GM19035 (cell line): ENCODE measurements around the gene SKIC2.
"Not testable (repeated sequence)": the region's sequence is repeated elsewhere in the genome, so short reads cannot be mapped to it uniquely, and the experiment has no call there.

Experiments used
- ATAC-seq: cut with Tn5 transposase; IDR thresholded peaks from one replicate; pipeline ENCODE4 v1.9.1; 2021; ENCODE audit not compliant: unreplicated experiment

Gene SKIC2

DNA sequence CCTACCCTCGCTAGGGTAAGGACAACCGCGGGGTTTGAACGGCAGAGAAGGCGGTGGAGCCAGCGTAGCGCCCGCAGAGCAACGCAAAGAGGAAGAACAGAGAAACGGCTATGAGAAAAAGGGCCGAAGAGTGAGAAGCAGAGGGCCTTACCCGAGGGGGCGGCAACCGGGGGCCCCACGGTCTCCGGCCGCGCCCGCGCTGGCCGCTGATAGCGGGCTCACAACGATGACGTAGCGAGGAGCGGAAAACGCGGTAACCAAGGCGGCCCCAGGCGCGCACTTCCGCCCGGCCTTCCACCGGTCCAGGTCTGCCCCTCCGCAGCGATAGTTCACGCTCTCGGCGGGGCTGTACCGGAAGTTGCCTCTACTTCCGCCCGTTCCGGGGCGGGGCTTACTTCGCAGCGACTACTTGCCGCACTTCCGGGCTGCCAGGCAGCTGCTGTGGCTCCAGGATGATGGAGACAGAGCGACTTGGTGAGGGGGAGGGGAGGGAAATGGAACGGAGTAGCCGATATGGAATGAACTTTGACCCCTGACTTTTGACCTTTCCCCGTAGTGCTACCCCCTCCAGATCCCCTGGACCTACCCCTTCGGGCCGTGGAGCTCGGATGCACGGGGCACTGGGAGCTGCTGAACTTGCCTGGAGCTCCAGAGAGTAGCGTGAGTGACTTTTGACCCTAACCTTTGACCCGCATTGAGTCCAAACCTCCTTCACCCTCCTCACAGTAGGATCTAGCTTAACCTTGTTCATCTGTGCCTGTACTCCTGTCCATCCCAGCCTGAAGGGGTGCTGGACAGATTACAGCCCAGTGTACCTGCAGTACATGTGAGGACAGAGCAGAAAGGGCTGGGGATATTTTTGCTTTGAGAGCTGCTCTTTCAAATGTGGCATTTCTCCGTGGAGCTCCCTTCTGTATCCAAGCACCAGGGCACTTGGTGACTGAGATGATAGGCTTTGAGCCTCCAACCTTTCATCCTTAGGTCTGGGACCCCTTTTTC is at the start of gene SKIC2, which contains the start of gene NELFE:
Gene SKIC2 (plus strand): TSS at position 435 of the 999 bp plus-strand sequence. CDS start 18 bp downstream, at position 453.
Gene NELFE (minus strand): TSS at position 231 of the 999 bp plus-strand sequence. CDS start 525 bp downstream, outside the sequence.
- peak; percentile 95 for ATAC-seq

DNA sequence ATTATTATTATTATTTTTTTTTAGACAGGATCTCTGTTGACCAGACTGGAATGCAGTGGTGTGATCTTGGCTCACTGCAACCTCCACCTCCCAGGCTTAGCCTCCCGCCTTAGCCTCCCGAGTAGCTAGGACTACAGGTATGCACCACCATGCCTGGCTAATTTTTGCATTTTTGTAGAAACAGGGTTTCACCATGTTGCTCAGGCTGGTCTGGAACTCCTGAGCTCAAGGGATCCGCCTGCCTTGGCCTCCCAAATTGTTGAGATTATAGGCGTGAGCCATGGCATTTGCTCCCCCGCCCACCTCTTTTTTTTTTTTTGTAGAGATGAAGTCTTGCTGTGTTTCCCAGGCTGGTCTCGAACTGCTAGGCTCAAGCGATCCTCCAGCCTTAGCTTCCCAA is 49.7 kb upstream of the SKIC2 start:
- ATAC-seq = not testable (repeated sequence)

DNA sequence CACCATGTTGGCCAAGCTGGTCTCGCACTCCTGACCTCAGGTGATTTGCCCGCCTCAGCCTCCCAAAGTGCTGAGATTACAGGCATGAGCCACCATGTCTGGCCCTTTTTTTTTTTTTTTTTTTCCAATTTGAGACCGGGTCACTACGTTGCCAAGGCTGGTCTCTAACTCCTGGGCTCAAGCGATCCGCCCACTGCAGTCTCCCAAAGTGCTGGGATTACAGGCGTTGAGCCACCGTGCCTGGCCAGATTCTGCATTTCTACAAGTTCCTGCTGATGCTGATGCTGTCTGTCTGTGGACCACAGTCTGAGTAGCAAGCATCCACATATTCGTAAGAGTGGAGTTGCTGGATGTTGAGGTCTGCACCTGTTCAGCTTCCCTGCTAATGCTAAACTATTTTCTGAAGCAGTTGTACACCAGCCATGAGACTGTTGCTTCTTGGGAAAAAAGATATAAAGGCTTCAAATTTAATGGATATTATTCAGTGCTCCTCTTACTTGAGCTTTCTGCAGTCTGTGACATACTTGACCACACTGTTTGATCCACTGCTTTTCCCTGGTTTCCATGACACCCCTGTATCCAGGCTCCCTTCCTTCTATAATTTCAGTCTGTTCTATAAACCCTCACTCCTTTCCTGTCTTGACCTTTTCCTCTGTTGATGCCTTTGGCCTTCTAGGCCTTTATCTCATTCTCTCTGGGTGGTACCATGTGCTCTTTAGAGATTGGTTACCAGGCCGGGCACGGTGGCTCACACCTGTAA is 47.0 kb upstream of the SKIC2 start:
- no peak for ATAC-seq

DNA sequence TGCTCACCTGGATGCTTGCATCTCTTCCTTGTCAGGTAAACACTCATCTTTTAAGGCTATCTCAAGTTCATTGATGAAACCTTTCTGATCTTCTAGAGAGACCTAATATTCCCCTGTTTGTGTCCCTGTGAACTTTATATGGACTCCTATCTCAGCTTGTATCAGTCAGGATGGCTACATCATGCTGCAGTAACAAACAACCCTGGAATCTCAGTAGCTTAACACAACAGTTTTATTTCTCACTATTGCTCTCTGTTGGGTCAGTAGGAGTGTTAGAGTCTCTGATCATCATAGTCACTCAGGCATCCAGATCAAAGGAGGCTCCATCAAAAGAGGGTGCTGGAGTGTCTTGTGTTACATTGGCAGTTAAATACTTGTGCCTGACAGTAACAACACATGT is 43.6 kb upstream of the SKIC2 start:
- no peak for ATAC-seq

DNA sequence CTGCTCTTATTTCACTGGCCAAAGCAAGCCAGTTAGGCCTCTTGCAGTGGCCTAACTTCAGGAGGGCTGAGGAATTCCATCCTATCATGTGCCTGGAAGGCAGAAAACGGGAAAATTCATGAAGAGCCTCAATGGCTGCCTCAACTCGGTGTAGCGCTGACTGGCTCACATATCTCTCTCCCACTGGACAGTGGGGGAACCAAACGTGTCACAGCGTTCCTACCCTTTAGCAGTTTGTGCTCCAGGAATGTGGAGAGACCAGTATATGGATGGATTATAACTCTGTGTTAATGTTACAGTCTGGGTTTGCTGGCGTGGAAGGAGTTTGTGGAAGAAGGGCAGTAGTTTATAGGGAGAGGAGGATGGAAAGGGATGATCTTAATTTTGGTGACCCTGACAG is 43.2 kb upstream of the SKIC2 start:
- no peak for ATAC-seq

DNA sequence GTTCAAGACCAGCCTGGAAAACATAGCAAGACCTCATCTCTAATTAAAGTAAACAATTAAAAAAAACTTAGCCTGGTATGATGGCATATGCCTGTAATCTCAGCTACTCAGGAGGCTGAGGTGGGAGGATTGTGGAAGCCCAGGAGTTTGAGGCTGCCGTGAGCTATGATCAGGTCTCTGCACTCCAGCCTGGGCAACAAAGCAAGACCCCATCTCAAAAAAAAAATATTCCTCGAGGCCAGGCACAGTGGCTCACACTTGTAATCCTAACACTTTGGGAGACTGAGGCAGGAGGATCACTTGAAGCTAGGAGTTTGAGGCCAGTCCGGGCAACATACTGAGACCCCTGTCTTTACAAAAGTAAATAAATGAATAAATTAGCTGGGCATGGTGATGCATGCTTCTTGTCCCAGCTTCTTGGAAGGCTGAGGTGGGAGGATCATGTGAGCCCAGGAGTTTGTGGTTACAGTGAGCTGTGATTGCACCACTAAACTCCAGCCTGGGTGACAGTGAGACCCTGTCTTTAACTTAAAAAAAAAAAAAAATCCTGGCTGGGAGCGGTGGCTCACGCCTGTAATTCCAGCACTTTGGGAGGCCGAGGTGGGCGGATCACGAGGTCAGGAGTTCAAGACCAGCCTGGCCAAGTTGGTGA is 40.8 kb upstream of the SKIC2 start:
- no peak for ATAC-seq

DNA sequence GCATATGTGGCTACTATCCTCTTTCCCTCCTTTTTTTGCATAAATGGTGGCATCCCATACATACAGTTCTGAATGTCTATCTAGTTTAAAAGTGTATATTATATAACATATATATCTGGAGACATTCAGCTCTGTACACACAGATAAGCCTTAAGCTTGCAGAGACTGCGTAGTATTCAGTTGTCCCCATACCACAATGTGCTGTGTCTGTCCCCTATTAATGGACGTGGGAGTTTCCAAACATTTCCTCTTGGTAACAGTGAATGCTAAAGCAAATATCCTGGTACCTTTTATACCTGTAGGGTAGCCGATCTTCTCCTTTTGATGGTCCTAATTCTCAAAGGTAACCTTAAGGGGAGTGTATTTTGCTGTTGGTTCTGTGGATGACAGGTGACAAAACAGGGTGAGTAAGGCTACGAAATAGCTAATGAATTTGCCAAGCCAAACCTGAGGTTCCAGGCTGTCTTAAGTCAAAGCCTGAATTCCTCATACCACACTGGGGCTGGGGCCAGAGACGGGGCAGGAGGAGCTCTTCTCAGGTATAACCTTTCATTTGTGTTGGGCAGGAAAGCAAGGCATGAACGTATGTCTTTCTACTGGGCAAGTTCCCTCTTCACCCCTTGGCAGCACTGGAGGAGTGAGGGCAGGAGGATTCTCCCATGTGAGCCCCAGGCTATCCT is 39.2 kb upstream of the SKIC2 start:
- no peak for ATAC-seq

DNA sequence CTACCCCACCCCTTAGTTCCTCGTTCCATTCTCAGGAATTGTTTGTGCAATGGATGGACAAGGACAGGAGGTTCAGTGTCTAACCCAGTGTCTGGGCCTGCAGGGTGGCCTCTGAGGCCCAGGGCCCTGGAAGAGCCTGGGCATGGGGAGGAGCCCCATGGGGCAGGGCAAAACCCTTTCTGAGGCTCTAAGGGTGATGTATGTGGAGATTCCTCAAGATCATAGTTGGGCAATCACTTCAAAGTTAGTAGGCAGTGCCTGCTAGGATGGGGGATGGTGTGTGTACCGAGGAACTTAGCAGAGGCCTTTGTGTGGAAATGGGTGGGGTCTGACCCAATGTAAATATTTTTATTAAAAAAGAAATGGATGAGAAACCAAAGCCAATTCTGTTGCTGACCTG is 38.2 kb upstream of the SKIC2 start:
- no peak for ATAC-seq

DNA sequence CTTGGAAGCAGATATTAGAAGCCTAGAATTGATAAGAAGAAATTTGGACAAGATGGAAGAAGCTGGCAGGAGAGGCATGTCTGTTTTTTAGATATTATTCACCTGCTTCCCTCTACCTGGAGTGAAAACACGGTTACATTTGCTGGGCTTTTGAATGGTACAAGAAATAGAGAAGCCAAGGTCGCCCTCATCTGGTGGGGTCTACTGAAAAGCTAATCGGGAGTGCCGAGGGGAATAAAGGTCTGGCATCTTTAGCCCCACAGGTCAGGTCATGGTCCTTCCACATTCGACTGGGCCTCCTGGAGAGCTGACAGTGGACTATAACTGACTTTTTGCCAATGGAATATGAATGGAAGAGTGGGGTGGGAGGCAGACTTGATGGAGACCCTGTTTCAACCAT is 36.0 kb upstream of the SKIC2 start:
- ATAC-seq = no peak

DNA sequence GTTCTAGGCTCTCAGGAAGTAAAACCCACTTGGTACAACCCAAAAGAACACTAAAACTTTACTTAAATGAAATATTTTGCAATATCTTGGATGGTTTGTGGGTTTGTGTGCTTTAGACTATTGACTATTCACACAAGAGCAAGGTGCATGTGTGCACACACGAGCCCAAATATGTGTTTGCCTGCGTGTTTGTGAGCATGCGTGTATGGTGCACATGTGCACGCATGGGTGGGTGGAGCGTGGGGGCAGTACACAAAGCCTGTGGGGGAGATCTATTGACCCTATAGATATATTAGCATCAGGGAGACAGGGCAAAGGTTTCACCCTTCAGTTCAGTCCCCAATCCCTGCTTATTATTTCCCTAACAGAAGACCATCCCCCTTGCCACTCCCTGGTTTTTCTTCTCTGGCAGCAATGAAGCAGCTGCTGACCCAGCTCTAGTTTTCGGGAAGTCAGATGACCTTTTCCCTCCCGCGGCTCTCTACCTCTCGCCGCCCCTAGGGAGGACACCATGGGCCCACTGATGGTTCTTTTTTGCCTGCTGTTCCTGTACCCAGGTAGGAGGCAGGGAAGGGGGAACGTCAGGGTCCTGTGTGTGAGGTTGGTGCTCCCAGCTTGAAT is 31.6 kb upstream of the SKIC2 start, which contains the start of gene C2:
Gene C2 (plus strand): TSS at position 476 of the 621 bp plus-strand sequence. CDS start 36 bp downstream, at position 512.
- no peak for ATAC-seq

DNA sequence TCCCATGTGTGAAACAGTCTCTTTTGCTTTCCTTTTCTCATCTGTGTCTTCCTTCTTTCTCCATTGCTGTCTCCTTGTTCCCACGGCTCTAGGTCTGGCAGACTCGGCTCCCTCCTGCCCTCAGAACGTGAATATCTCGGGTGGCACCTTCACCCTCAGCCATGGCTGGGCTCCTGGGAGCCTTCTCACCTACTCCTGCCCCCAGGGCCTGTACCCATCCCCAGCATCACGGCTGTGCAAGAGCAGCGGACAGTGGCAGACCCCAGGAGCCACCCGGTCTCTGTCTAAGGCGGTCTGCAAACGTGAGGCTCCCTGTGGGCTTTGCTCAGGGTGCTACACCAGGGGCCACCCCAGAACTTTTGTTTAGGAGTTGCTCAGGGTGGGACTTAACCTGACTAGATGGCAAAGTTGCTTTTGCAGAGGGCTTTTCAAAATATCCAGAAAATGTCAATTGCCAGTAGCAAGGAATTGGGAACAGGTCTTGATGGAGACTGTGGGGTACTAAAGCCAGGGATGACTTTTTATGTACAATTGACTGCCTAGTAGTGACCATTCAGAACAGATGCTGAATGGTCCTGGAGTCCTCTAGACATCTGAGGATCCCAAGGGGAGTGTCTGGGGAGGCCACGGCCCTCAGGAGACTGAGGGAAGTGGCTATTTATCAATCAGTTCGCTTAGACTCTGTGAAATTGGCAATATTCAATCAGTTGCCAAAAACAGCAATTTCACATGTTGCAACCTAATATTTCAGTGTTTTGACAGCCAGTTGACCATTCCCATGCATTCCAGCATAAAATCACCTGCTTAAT is 30.9 kb upstream of the SKIC2 start:
- ATAC-seq = no peak

DNA sequence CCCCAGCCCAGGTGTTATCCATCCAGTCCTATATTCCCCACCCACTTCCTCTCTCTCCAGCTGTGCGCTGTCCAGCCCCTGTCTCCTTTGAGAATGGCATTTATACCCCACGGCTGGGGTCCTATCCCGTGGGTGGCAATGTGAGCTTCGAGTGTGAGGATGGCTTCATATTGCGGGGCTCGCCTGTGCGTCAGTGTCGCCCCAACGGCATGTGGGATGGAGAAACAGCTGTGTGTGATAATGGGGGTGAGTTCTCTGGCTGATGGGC is 30.4 kb upstream of the SKIC2 start:
- ATAC-seq = no peak

DNA sequence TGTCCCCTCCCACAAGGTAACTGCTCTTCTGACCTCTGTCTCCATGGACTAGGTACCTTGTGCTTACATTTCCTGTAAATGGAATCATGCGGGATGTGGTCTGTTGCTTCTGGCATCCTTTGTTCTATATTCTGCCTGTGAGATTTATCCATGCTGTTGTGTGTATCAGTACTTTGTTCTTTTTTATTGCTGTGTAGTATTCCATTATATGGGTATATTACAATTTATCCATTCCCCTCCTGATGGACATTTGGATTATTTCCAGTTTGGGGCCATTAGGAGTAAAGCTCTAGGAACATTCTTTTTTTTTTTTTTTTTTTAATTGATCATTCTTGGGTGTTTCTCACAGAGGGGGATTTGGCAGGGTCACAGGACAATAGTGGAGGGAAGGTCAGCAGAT is 28.0 kb upstream of the SKIC2 start:
- no peak for ATAC-seq

DNA sequence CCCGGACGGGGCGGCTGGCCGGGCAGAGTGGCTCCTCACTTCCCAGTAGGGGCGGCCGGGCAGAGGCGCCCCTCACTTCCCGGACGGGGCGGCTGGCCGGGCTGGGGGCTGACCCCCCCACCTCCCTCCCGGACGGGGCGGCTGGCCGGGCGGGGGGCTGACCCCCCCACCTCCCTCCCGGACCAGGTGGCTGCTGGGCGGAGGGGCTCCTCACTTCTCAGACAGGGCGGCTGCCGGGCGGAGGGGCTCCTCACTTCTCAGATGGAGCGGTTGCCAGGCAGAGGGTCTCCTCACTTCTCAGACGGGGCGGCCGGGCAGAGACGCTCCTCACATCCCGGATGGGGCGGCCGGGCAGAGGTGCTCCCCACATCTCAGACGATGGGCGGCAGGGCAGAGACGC is 26.8 kb upstream of the SKIC2 start:
- ATAC-seq = not testable (repeated sequence)

DNA sequence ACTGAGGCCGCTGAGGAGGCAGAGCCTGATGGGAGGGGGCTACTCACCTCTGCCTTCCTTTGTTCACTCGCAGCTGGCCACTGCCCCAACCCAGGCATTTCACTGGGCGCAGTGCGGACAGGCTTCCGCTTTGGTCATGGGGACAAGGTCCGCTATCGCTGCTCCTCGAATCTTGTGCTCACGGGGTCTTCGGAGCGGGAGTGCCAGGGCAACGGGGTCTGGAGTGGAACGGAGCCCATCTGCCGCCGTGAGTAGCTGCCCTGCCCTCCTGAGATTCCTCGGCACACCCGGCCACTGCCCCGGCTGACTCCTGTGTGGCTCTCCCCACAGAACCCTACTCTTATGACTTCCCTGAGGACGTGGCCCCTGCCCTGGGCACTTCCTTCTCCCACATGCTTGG is 25.4 kb upstream of the SKIC2 start:
- no peak for ATAC-seq

DNA sequence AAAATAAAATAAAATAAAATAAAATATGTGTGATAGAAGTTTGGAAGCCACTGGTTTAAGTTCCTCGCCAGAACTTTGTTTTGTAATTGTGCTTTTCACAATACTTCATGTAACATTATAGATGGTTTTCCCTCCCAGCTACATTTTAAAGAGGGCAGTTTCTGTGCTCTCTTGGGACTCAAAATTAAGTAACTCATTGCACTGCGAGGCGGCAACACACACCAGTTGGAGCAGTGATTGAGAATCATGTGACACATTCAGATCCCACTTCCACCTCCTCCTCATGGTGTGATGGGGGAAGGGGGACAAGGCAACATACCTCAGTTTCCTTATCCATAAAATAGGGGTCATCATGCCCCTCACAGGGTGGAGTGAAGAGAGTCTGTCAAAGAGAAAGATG is 24.0 kb upstream of the SKIC2 start:
- ATAC-seq = no peak

DNA sequence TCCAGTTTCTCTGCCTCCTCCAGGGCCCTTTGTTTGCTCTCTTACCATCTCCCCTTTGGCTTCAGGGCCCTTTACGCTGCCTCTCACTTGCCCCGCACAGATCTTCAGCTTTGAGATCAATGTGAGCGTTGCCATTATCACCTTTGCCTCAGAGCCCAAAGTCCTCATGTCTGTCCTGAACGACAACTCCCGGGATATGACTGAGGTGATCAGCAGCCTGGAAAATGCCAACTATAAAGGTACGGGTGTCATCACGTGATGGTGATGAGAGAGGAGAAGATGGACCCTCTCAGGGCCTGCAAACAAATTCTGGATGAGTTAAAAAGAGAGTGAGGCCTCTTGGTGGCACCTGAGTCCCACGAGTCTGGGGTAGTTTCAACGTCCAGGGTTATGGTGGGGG is 23.2 kb upstream of the SKIC2 start:
- no peak for ATAC-seq

DNA sequence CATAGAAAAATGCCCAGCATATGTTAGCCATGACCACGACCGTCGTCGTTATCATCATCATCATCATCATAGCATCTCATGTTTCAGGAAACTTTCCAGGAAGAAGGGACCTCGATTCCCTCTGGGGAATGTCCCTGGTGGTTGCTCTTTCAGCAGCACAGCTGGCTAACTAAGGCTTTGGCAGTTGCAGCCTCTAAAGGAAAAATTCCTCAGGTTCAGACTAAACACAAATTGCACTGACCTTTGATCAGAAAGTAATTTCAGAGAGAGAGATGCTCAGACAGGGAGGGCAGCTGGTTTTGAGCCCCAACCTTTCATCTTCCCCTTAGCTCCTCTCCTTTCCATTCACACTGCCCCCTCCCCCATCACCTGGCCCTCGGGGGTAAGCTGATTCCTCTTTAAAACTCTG is 18.7 kb upstream of the SKIC2 start:
- no peak for ATAC-seq

DNA sequence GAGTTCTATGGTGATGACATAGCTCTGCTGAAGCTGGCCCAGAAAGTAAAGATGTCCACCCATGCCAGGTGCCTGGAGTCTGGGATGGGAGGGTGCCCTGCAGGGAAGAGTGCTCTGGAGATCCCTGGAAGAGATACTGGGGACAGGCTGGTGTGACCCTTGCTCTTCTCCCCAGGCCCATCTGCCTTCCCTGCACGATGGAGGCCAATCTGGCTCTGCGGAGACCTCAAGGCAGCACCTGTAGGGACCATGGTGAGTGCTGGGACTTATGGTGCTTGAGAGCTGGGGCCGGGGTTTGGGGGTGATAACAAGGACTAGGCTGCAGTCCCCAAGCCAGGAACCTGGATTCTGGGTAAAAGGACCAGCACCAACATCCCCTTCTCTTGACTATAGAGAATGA is 15.2 kb upstream of the SKIC2 start:
- ATAC-seq = no peak

DNA sequence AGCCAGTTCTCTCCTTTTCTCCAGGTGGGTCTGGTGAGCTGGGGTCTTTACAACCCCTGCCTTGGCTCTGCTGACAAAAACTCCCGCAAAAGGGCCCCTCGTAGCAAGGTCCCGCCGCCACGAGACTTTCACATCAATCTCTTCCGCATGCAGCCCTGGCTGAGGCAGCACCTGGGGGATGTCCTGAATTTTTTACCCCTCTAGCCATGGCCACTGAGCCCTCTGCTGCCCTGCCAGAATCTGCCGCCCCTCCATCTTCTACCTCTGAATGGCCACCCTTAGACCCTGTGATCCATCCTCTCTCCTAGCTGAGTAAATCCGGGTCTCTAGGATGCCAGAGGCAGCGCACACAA is 13.8 kb upstream of the SKIC2 start:
- no peak for ATAC-seq
